ENCODE measurements around the gene GABBR1. TPM values are rescaled to one million over a fixed set of nuclear protein-coding genes. Genes with fewer than 3 reads are reported as not detected.

The GABBR1 gene
- total RNA-seq, 1 experiment from 2014 or later, result 146 TPM

DNA sequence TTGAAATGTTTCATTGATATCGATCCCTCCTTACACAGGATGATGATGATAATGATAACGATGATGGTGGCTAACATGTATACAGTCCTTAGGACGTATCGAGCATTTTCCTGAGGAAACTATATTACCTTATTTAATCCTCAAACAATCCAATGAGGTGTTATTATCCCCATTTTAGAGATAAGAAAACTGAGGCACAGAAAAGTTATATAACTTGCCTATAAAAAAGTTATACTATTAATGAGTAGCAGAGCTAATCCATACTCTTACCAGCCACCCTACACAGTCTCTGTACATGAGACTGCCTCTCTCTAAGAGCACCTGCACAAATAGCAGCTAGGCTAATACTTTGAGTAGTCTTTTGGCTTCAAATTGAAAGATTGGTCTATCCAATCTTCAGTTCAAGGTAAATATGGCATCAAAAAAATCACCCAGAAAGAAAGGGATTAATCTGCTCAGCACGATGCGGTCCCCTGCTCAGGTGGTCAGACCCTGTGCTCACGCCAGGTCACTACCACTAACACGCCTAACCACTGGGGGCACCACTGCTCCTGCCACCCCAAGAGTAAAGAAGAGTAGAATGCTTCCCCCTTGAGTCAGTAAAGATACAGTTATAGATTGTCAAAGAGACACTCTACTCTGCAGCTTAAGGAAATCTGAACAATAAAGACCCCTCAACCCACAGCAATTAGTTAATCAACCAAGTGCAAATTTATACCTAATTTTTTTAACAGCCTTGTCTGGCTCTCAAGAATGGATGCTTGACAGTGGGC is 15.0 kb downstream of the GABBR1 start:
- Histone ChIP-seq H4K91ac (ENCODE audit: insufficient read length, low read depth, low read length) (no peak overlapping the region), H3T11ph (ENCODE audit: low read length) (no peak overlapping the region), H3K27me3 (ENCODE audit: insufficient read depth, low read length) (no peaks in the 10 kb centered on the region), H2BK12ac (ENCODE audit: insufficient read length, low read depth, low read length) (no peak overlapping the region), H3K4me1 (ENCODE audit: insufficient read depth, low read length) (peaks cover 5% of the 10 kb centered on the region; the same call in 1 of the 2 replicates), H3K23ac (ENCODE audit: insufficient read length, low read depth, low read length) (no peak overlapping the region), H3K14ac (ENCODE audit: insufficient read depth, low read length) (no peak overlapping the region), H2AFZ (ENCODE audit: low read length) (no peak overlapping the region), H3K4me2 (ENCODE audit: insufficient read depth, insufficient read length, low read length) (no peak overlapping the region), H2BK20ac (ENCODE audit: low read depth, low read length, poor library complexity, severe bottlenecking) (no peak overlapping the region), H4K20me1 (ENCODE audit: control insufficient read depth, insufficient read depth, insufficient read length) (no peaks in the 10 kb centered on the region), H4K5ac (ENCODE audit: insufficient read length, low read depth, low read length) (no peak overlapping the region), H4K8ac (replicated peaks; ENCODE audit: insufficient read length, low read depth, low read length) (no peak overlapping the region), H3K23me2 (ENCODE audit: insufficient read length, low read depth, low read length, poor library complexity, severe bottlenecking) (no peaks in the 10 kb centered on the region), H3K79me1 (ENCODE audit: insufficient read depth, low read depth, low read length, poor library complexity, severe bottlenecking) (no peaks in the 10 kb centered on the region), H3K27ac (ENCODE audit: insufficient read length, low read depth, low read length) (no peak overlapping the region), H3K56ac (ENCODE audit: insufficient read length, low read depth, low read length) (no peak overlapping the region), H3K9ac (ENCODE audit: extremely low read depth, insufficient read length, low read length) (no peak overlapping the region), H3K4ac (ENCODE audit: low read depth, low read length) (no peak overlapping the region), H2AK5ac (ENCODE audit: insufficient read length, low read length) (no peak overlapping the region), H3K18ac (ENCODE audit: insufficient read length, low read depth, low read length) (no peak overlapping the region), H2BK5ac (ENCODE audit: insufficient read length, low read length) (no peak overlapping the region), H2BK120ac (ENCODE audit: low read depth, low read length, poor library complexity, severe bottlenecking) (no peak overlapping the region), H3K9me3 (ENCODE audit: control insufficient read depth, low read depth, low read length) (no peaks in the 10 kb centered on the region), H2BK15ac (ENCODE audit: low read depth, low read length) (no peak overlapping the region), H3K79me2 (ENCODE audit: insufficient read depth, low read length) (no peaks in the 10 kb centered on the region)
- H3K27ac Mint-ChIP-seq, result peak overlapping the region in 1 of 3 experiments; percentile 51; a peak in 2 of 7 replicates
- H3K4me1 Mint-ChIP-seq, result peaks cover 11 to 28% of the 10 kb centered on the region in 2 experiments
- H3K9me3 Mint-ChIP-seq, result no peaks in the 10 kb centered on the region
- H3K27me3 Mint-ChIP-seq (ENCODE audit: low read depth), result no peaks in the 10 kb centered on the region
- no peak overlapping the region; a peak in 1 of 5 replicates for H3K4me3 Mint-ChIP-seq
- DNase-seq, result peak; percentile 65
- WGBS (ENCODE audit: extremely low coverage, insufficient read length, low lambda C conversion rate), result no CpG with 5 or more reads among the region's 8 CpGs
- peaks cover 67 to 97% (median 73%) of the 10 kb centered on the region in 3 experiments for H3K36me3 Mint-ChIP-seq (ENCODE audit: insufficient read depth in 1 of 3, low read depth in 3 of 3)
- TF ChIP-seq, protein P1, sequence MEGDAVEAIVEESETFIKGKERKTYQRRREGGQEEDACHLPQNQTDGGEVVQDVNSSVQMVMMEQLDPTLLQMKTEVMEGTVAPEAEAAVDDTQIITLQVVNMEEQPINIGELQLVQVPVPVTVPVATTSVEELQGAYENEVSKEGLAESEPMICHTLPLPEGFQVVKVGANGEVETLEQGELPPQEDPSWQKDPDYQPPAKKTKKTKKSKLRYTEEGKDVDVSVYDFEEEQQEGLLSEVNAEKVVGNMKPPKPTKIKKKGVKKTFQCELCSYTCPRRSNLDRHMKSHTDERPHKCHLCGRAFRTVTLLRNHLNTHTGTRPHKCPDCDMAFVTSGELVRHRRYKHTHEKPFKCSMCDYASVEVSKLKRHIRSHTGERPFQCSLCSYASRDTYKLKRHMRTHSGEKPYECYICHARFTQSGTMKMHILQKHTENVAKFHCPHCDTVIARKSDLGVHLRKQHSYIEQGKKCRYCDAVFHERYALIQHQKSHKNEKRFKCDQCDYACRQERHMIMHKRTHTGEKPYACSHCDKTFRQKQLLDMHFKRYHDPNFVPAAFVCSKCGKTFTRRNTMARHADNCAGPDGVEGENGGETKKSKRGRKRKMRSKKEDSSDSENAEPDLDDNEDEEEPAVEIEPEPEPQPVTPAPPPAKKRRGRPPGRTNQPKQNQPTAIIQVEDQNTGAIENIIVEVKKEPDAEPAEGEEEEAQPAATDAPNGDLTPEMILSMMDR (conservative IDR thresholded peaks at IDR 0.05), result peak; percentile 75
